CD4-positive, alpha-beta memory T cell (primary cell): Measurements from ENCODE around the gene THRSP. TPM values are rescaled to one million over a fixed set of nuclear protein-coding genes. Genes with fewer than 3 reads are reported as not detected.

Source experiments
- CTCF ChIA-PET: fragments of 350-600 bp; sonication (Branson Sonifier 250); formaldehyde crosslinking; loops from one replicate; lab custom pipeline; 2021; ENCODE audit warnings: inconsistent platforms; ENCODE audit not compliant: partially characterized antibody; lab: Charles Lee
- POLR2A ChIA-PET: fragments of 350-600 bp; sonication (Branson Sonifier 250); formaldehyde crosslinking; loops from one replicate; lab custom pipeline; 2021; ENCODE audit not compliant: partially characterized antibody; lab: Charles Lee
- DNase-seq, 5 donors: peaks; one replicate each; pipeline versions ENCODE4 v3.0.0 to v3.0.0-alpha.2; 2020 to 2022; ENCODE audit warnings: mixed read lengths in 1 of 5
- H3K27ac ChIP-seq: one replicate; pipeline ENCODE4 v1.7.0; 2013; ENCODE audit warnings: low read depth, low read length
- H3K27me3 ChIP-seq: 2 replicates; pipeline ENCODE4 v1.7.0; 2013; ENCODE audit warnings: mild to moderate bottlenecking, low read length, moderate library complexity; ENCODE audit not compliant: insufficient read depth
- H3K36me3 ChIP-seq: 2 replicates; pipeline ENCODE4 v1.7.0; 2013; ENCODE audit warnings: mild to moderate bottlenecking, low read length, moderate library complexity; ENCODE audit not compliant: insufficient read depth
- H3K4me1 ChIP-seq: 2 replicates; pipeline ENCODE4 v1.7.0; 2013; ENCODE audit warnings: mild to moderate bottlenecking, low read length, moderate library complexity; ENCODE audit not compliant: insufficient read depth
- H3K4me3 ChIP-seq, 2 donors: one replicate each; pipeline ENCODE4 v1.7.0; 2013; ENCODE audit warnings: low read length in 2 of 2, mild to moderate bottlenecking in 1 of 2
- H3K9me3 ChIP-seq, 2 donors: one replicate each; pipeline ENCODE4 v1.7.0; 2013; ENCODE audit warnings: low read length in 2 of 2, control low read depth in 1 of 2; ENCODE audit not compliant: control insufficient read depth in 1 of 2
- H3K27ac Mint-ChIP-seq, 7 donors: one replicate each; pipeline ENCODE4 v1.8.0; 2020 to 2021; ENCODE audit warnings: mixed read lengths in 7 of 7, mild to moderate bottlenecking in 6 of 7, inconsistent platforms in 3 of 7, moderate library complexity in 3 of 7
- H3K27me3 Mint-ChIP-seq, 2 donors: one replicate each; pipeline ENCODE4 v1.8.0; 2020 to 2021; ENCODE audit warnings: mixed read lengths in 2 of 2
- H3K36me3 Mint-ChIP-seq, 2 donors: one replicate each; pipeline ENCODE4 v1.8.0; 2020 to 2021; ENCODE audit warnings: mixed read lengths in 2 of 2, inconsistent platforms in 1 of 2, mild to moderate bottlenecking in 1 of 2
- H3K4me1 Mint-ChIP-seq, 4 donors: one replicate each; pipeline ENCODE4 v1.8.0; 2020 to 2021; ENCODE audit warnings: mixed read lengths in 4 of 4, mild to moderate bottlenecking in 1 of 4
- H3K4me3 Mint-ChIP-seq, 8 donors: one replicate each; pipeline ENCODE4 v1.8.0; 2020 to 2021; ENCODE audit warnings: mixed read lengths in 8 of 8, mild to moderate bottlenecking in 7 of 8, moderate library complexity in 6 of 8, inconsistent platforms in 3 of 8
- H3K9me3 Mint-ChIP-seq, 8 donors: one replicate each; pipeline ENCODE4 v1.8.0; 2020 to 2021; ENCODE audit warnings: mixed read lengths in 8 of 8, mild to moderate bottlenecking in 5 of 8, inconsistent platforms in 3 of 8, moderate library complexity in 1 of 8
- intact Hi-C: fragments of 100-400 bp; cut with micrococcal nuclease; formaldehyde crosslinking; loops from one replicate; pipeline ENCODE4 v1.15.1; 2023
- polyA plus RNA-seq, 2 donors: library from polyadenylated mRNA; unstranded; fragments of 300-500 nt; fragmentation: Illumina TruSeq; gene quantifications; one replicate each; pipeline ENCODE4 v1.2.3, GENCODE V29; 2021
- total RNA-seq, 2 experiments: library from RNA; stranded (reverse); gene quantifications; one replicate each; pipeline ENCODE4 v1.2.3, GENCODE V29; 2021

Gene THRSP
- total and polyA plus RNA-seq, 4 experiments from 2014 or later, result 0.16 TPM; not detected in 3

DNA sequence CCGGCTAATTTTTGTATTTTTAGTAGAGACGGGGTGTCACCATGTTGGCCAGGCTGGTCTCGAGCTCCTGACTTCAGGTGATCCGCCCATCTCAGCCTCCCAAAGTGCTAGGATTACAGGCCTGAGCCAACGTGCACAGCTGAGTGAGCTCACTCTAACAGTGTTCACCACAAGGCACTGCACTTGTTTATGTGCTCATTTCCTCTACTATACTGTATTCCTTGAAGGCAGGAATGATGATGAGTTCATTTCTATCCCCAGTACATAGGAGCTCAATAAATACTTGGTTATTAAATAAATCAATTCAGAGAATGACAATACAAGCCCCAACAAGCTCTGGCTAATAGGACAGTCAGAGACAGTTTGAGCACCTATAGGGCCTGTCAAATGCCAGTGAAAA lies 46.7 kb downstream of the THRSP start:
- Mint-ChIP-seq H3K9me3 (no peaks in the 10 kb centered on the region), H3K36me3 (peaks cover 39 to 51% of the 10 kb centered on the region in 2 donors), H3K27me3 (no peaks in the 10 kb centered on the region), H3K27ac (no peak overlapping the region), H3K4me3 (no peak overlapping the region), H3K4me1 (no peaks in the 10 kb centered on the region)
- ChIA-PET POLR2A (interaction anchor here (1.0 kb wide), 1 partner anchor 31 kb away, joined by 4 read pairs; the partner anchor contains the start of gene NDUFC2), CTCF (no interaction called here)
- Histone ChIP-seq H3K27ac (no peak overlapping the region), H3K27me3 (no peaks in the 10 kb centered on the region), H3K4me1 (no peaks in the 10 kb centered on the region), H3K36me3 (peaks cover 10% of the 10 kb centered on the region), H3K9me3 (no peaks in the 10 kb centered on the region), H3K4me3 (no peak overlapping the region)
- DNase-seq, result no peak
- intact Hi-C loops, result no loop called here

DNA sequence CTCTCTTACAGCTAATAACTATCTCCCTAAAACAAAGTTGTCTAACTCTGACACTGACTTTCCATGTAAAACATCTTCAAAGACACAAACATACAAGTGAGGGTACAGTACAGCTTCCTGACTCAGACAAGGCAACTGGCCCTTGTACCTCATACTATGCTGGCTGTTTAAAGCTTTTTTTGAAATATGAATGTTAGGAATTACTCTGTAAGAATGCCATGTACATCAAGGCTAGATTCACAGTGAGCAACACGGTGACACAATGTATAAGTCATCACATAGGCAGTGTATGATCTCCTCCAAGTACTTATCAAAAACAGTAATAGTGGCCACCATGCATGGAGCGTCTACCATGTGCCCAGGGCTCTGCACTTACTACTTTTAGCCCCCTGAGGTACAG lies 47.2 kb downstream of the THRSP start:
- peaks cover 39 to 50% of the 10 kb centered on the region in 2 donors for H3K36me3 Mint-ChIP-seq

DNA sequence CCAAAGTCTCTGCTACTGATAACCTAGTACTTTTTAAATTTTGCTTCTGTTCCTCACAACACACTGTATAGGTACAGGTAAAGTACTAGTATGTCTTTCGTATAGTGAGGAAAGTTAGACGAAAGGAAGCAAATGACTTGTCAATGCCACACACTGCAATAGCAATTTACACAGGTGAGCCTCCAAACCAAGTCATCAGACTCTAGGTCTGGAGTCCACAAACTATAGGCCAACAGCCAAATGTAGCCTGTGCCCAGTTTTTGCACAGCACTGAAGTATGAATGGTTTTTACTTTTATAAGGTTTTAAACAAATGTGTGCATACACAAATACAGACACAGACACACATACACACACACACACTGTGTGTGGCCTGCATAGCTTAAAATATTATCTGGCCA lies 47.6 kb downstream of the THRSP start:
- H3K4me3 Mint-ChIP-seq, result no peak overlapping the region
- no peak for DNase-seq
- POLR2A ChIA-PET, result no interaction called here
- Histone ChIP-seq H3K9me3 (no peaks in the 10 kb centered on the region), H3K27me3 (no peaks in the 10 kb centered on the region), H3K27ac (no peak overlapping the region), H3K4me3 (no peak overlapping the region), H3K36me3 (peaks cover 10% of the 10 kb centered on the region), H3K4me1 (no peaks in the 10 kb centered on the region)
- intact Hi-C loops, result no loop called here
- H3K9me3 Mint-ChIP-seq, result no peaks in the 10 kb centered on the region
- CTCF ChIA-PET, result no interaction called here
- H3K27ac Mint-ChIP-seq, result peak overlapping the region in 1 of 7 donors; percentile 1
- H3K4me1 Mint-ChIP-seq, result no peaks in the 10 kb centered on the region
- H3K27me3 Mint-ChIP-seq, result no peaks in the 10 kb centered on the region
- H3K36me3 Mint-ChIP-seq, result peaks cover 38 to 48% of the 10 kb centered on the region in 2 donors

More for the DNA sequence above, 47.2 kb downstream of the THRSP start:
- ChIA-PET POLR2A (no interaction called here), CTCF (no interaction called here)
- DNase-seq, result no peak
- peaks cover 10% of the 10 kb centered on the region for H3K36me3 ChIP-seq
- no peaks in the 10 kb centered on the region for H3K9me3 ChIP-seq
- H3K4me1 ChIP-seq, result no peaks in the 10 kb centered on the region
- H3K27me3 ChIP-seq, result no peaks in the 10 kb centered on the region
- no peak overlapping the region for H3K27ac ChIP-seq
- peak overlapping the region in 2 of 7 donors; percentile 1 to 38 for H3K27ac Mint-ChIP-seq
- no peak overlapping the region for H3K4me3 ChIP-seq
- H3K4me3 Mint-ChIP-seq, result no peak overlapping the region
- H3K27me3 Mint-ChIP-seq, result no peaks in the 10 kb centered on the region
- H3K4me1 Mint-ChIP-seq, result no peaks in the 10 kb centered on the region
- intact Hi-C loops, result no loop called here
- H3K9me3 Mint-ChIP-seq, result no peaks in the 10 kb centered on the region

DNA sequence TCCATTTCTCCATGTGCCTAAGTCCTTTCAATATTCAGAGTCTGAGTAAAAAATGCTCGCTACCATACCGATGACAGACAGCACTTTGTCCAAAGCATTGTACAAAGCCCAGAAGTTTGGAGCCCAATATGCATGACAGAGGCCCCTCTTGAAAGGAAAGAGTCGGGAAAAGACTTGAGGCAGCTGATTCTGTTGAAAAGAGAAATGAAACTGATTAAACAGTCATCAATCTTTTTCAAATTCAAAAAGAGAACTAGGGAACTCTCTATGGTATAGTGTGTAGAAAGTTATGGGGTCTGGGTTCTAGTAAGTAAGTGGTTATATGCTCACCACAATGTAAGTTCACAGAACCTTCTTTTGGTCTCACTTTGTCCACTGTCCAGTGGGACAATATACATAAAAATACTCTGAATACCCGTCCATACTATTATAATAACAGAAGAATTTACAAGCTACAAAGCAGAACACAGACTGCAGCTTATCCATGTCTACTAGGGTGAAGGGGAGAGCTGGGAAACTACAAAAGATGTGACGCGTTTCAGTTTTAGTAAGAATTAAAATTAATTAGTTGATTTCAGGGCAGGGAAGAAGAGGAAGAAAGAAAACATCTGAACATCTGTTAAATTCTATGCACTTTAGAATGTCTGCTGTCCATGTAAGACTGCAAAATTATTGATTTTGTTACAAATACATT lies 49.1 kb downstream of the THRSP start:
- H3K27ac Mint-ChIP-seq, result no peak overlapping the region
- no peaks in the 10 kb centered on the region for H3K27me3 ChIP-seq
- H3K9me3 Mint-ChIP-seq, result no peaks in the 10 kb centered on the region
- H3K4me1 Mint-ChIP-seq, result no peaks in the 10 kb centered on the region
- intact Hi-C loops, result no loop called here
- CTCF ChIA-PET, result no interaction called here
- POLR2A ChIA-PET, result no interaction called here
- peaks cover 10% of the 10 kb centered on the region for H3K36me3 ChIP-seq
- no peak overlapping the region for H3K4me3 Mint-ChIP-seq
- H3K27ac ChIP-seq, result no peak overlapping the region
- H3K27me3 Mint-ChIP-seq, result no peaks in the 10 kb centered on the region
- H3K4me1 ChIP-seq, result no peaks in the 10 kb centered on the region
- H3K36me3 Mint-ChIP-seq, result peaks cover 41 to 47% of the 10 kb centered on the region in 2 donors
- H3K9me3 ChIP-seq, result no peaks in the 10 kb centered on the region
- no peak for DNase-seq
- H3K4me3 ChIP-seq, result no peak overlapping the region

Other genes starting within 250 kb of the THRSP start
- 100 to 1,000 TPM; 105 to 106 TPM for gene RSF1, start 243.1 kb upstream of the THRSP start, total RNA-seq
- gene RSF1, start 243.1 kb upstream of the THRSP start, polyA plus RNA-seq, result 10 to 100 TPM; 13.0 to 51.5 TPM
- gene AAMDC, start 242.7 kb upstream of the THRSP start, total RNA-seq, result 1 to 10 TPM; 7.6 to 9.4 TPM
- 10 to 100 TPM; 27.6 to 36.7 TPM for gene AAMDC, start 242.7 kb upstream of the THRSP start, polyA plus RNA-seq
- 10 to 100 TPM; 84.0 to 85.0 TPM for gene INTS4, start 69.2 kb upstream of the THRSP start, total RNA-seq
- 10 to 100 TPM; 37.2 to 42.1 TPM for gene INTS4, start 69.2 kb upstream of the THRSP start, polyA plus RNA-seq
- under 1 TPM in 1 of 2 experiments, not detected in 1; 0.20 TPM for gene KCTD14, start 40.6 kb upstream of the THRSP start, total RNA-seq
- not detected for gene KCTD14, start 40.6 kb upstream of the THRSP start, polyA plus RNA-seq
- gene NDUFC2, start 16.0 kb downstream of the THRSP start, total RNA-seq, result 10 to 100 TPM; 80.5 to 86.5 TPM
- gene NDUFC2, start 16.0 kb downstream of the THRSP start, polyA plus RNA-seq, result 100 to 1,000 TPM; 158 to 188 TPM
- gene ALG8, start 75.8 kb downstream of the THRSP start, total RNA-seq, result 10 to 100 TPM; 27.6 to 31.2 TPM
- 10 to 100 TPM; 47.6 to 66.9 TPM for gene ALG8, start 75.8 kb downstream of the THRSP start, polyA plus RNA-seq
- 1 to 10 TPM; 8.0 to 8.6 TPM for gene KCTD21, start 124.8 kb downstream of the THRSP start, total RNA-seq
- 1 to 10 TPM in 1 of 2 donors, under 1 TPM in 1; 0.88 to 2.6 TPM for gene KCTD21, start 124.8 kb downstream of the THRSP start, polyA plus RNA-seq
- 10 to 100 TPM; 12.4 to 14.3 TPM for gene USP35, start 125.1 kb downstream of the THRSP start, total RNA-seq
- gene USP35, start 125.1 kb downstream of the THRSP start, polyA plus RNA-seq, result 1 to 10 TPM in 1 of 2 donors, under 1 TPM in 1; 0.11 to 1.2 TPM